ENCODE measurements around the gene PLLP. TPM values are rescaled to one million over a fixed set of nuclear protein-coding genes. Genes with fewer than 3 reads are reported as not detected.

PLLP gene
- total and polyA plus RNA-seq, 10 donors: 4.7 to 53.1 (median 17.2) TPM

DNA sequence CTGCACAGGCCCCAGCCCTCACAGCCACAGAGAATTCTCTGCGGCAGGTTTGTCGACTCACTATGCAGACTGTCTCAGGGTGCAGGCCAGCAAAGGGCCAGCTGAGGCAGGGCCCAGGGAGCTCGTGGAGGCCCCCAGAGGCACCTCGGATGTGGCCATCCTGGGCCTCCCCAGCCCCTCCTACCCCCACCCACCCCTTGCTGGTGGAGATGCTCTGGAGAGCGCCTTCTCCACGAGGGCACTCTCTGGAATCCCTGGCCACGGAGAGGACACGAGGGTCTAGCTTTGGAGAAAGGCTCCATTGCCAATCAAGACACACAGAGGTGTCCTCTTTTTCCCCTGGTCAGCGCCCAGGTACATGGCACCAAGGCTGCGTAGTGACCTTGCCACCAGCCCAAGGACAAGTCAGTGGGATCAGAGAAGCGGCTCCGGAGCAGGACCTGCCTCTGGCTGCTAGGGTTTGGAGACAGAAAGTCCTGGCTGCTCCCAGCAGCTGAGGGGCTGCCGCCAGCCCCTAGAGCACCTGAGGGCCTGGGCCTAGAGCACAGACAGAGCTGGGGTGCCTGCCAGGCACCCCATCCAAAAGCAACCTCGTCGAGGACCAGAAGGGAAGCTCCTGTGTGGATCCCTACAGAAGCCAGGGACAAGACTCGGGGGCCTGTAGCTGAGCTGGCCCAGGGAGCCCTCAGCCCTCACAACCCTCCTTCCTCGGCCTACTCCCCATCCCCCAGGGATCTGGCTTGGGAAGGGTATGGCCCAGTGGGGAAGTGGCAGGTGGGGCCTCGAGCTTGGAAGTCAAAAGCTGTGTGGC is 20.7 kb downstream of the PLLP start:
- TF ChIP-seq, protein P1, sequence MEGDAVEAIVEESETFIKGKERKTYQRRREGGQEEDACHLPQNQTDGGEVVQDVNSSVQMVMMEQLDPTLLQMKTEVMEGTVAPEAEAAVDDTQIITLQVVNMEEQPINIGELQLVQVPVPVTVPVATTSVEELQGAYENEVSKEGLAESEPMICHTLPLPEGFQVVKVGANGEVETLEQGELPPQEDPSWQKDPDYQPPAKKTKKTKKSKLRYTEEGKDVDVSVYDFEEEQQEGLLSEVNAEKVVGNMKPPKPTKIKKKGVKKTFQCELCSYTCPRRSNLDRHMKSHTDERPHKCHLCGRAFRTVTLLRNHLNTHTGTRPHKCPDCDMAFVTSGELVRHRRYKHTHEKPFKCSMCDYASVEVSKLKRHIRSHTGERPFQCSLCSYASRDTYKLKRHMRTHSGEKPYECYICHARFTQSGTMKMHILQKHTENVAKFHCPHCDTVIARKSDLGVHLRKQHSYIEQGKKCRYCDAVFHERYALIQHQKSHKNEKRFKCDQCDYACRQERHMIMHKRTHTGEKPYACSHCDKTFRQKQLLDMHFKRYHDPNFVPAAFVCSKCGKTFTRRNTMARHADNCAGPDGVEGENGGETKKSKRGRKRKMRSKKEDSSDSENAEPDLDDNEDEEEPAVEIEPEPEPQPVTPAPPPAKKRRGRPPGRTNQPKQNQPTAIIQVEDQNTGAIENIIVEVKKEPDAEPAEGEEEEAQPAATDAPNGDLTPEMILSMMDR (IDR thresholded peaks at IDR 0.05 in 8 of 11, conservative IDR thresholded peaks at IDR 0.05 in 3 of 11): no peak
- TF ChIP-seq POLR2AphosphoS5 (IDR thresholded peaks at IDR 0.05): no peak
- TF ChIP-seq POLR2A (IDR thresholded peaks at IDR 0.05): no peak
- no peaks in the 10 kb centered on the region for H3K9me3 ChIP-seq
- peaks cover 0 to 44% (median 23%) of the 10 kb centered on the region in 6 donors for H3K4me1 ChIP-seq
- no peak overlapping the region for H3K4me3 ChIP-seq
- intact Hi-C loops (cut with DNase I; ENCODE audit: low total_unique reads): no loop called here
- no peak overlapping the region for H3K27ac ChIP-seq
- no peaks in the 10 kb centered on the region for H3K27me3 ChIP-seq (replicated peaks in 1 of 7)
- WGBS, 5 donors: 82 to 89% (median 87%) methylated on average over 12 to 18 of the region's 18 CpGs
- H3K36me3 ChIP-seq: no peaks in the 10 kb centered on the region
- DNase-seq: peak; percentile 62

DNA sequence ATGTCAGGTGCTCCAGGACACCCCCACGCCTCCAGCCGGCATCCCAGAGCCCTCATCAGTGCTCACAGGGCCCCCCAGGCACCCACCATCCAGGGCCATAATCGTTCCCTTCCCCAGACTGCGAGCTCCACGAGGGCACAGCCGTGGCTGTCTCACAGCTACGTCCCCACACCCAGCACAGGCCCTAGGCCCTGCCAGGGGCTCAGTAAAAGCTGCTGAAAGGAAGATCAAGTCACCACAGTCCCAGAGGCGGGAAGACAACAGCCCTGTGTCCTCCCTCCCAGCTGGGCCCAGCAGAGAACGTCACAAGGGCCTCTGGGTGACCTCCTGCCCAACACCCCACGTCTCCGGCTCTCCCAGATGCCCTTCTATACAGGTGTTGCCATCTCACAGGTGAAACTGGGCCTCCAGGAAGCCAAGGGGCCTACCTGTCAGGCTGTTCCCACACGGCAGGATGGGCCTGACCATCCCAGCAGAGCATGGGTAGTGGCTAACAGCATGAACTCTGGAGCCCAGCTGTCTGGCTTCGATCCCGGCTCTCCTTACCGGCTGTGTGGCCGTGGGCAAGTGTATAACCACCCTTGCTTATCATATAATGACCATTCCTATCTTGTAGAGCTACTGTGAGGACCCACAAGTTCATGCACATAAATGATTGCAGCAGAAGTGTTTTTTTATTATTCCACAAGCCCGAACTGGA is 21.5 kb downstream of the PLLP start:
- Histone ChIP-seq H3K27ac (no peak overlapping the region), H3K4me1 (peaks cover 0 to 38% (median 21%) of the 10 kb centered on the region in 6 donors)
- TF ChIP-seq, protein P1 (IDR thresholded peaks at IDR 0.05 in 8 of 11, conservative IDR thresholded peaks at IDR 0.05 in 3 of 11): no peak
- TF ChIP-seq POLR2A (IDR thresholded peaks at IDR 0.05): no peak

DNA sequence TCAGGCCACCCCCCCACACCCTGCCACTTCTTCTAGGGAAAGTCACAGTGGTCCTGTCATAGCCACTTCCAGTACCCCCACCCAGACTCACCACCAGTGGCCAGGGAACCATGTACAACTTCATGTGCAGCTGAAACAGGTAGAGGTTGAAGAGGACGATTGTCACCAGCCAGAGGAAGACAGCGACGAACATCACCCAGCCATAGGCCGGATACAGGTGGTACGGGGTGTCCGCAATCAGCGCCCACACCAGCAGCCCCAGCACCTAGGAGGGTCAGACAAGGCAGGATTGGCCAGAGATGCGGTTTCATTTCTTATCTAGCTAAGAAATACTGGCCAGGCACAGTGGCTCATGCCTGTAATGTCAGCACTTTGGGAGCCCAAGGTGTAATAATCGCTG is 22.7 kb downstream of the PLLP start:
- Histone ChIP-seq H3K4me3 (no peak overlapping the region), H3K4me1 (peaks cover 0 to 32% (median 19%) of the 10 kb centered on the region in 6 donors), H3K9me3 (no peaks in the 10 kb centered on the region), H3K27me3 (replicated peaks in 1 of 7) (no peaks in the 10 kb centered on the region), H3K27ac (no peak overlapping the region), H3K36me3 (peaks cover 0 to 11% (median 7%) of the 10 kb centered on the region in 6 donors)
- intact Hi-C loops (cut with DNase I; ENCODE audit: low total_unique reads): no loop called here
- 91 to 95% (median 95%) methylated on average over 8 to 9 of the region's 9 CpGs for whole genome bisulfite sequencing, 5 donors
- TF ChIP-seq POLR2A (IDR thresholded peaks at IDR 0.05) (no peak), POLR2AphosphoS5 (IDR thresholded peaks at IDR 0.05) (no peak)
- TF ChIP-seq, protein P1 (IDR thresholded peaks at IDR 0.05 in 8 of 11, conservative IDR thresholded peaks at IDR 0.05 in 3 of 11): no peak
- DNase-seq: peak; percentile 48

More for the DNA sequence above, 21.5 kb downstream of the PLLP start:
- Histone ChIP-seq H3K4me3 (no peak overlapping the region), H3K9me3 (no peaks in the 10 kb centered on the region), H3K27me3 (replicated peaks in 1 of 7) (no peaks in the 10 kb centered on the region), H3K36me3 (no peaks in the 10 kb centered on the region)
- intact Hi-C loops (cut with DNase I; ENCODE audit: low total_unique reads): no loop called here
- DNase-seq: peak; percentile 64
- 85 to 93% (median 90%) methylated on average over 15 to 17 of the region's 17 CpGs for WGBS, 5 donors

All from spleen (tissue), 11 donors.